Upper lobe of left lung (tissue), 6 donors: ENCODE data around the gene LGMN. TPM values are rescaled to one million over a fixed set of nuclear protein-coding genes. Genes with fewer than 3 reads are reported as not detected.

Source experiments
- ATAC-seq, 2 donors: fragments of 200-7000 bp; cut with Tn5 transposase; one replicate each; pipeline ENCODE4 v1.9.1; 2022; ENCODE audit warnings: mild to moderate bottlenecking in 2 of 2, moderate library complexity in 2 of 2; ENCODE audit not compliant: low FRiP score in 2 of 2
- DNase-seq, 2 donors: peaks; one replicate each; pipeline ENCODE4 v3.0.0-alpha.2; 2019 to 2020
- H3K27ac ChIP-seq, 4 donors: fragments of 200-600 bp; sonication (generic); one replicate each; pipeline ENCODE4 v1.5.1; 2016 to 2019
- H3K27me3 ChIP-seq, 4 donors: fragments of 200-600 bp; sonication (generic); one replicate each; pipeline ENCODE4 v1.5.1; 2017 to 2019
- H3K36me3 ChIP-seq, 4 donors: fragments of 200-600 bp; sonication (generic); one replicate each; pipeline ENCODE4 v1.5.1; 2016 to 2019
- H3K4me1 ChIP-seq, 4 donors: fragments of 200-600 bp; sonication (generic); one replicate each; pipeline ENCODE4 v1.5.1; 2018 to 2019
- H3K4me3 ChIP-seq, 4 donors: fragments of 200-600 bp; sonication (generic); one replicate each; pipeline ENCODE4 v1.5.1; 2017 to 2019; ENCODE audit warnings: mild to moderate bottlenecking in 2 of 4, moderate library complexity in 1 of 4
- H3K9me3 ChIP-seq, 4 donors: fragments of 200-600 bp; sonication (generic); one replicate each; pipeline ENCODE4 v1.5.1; 2018 to 2019
- CTCF ChIP-seq, 6 experiments: fragments of 450-650 bp in 4 of 6; fragments of 200-600 bp in 2 of 6; sonication (generic) in 2 of 6; IDR thresholded peaks; one replicate each; pipeline ENCODE4 v1.5.1; 2016 to 2019; ENCODE audit warnings: antibody characterized with exemption in 6 of 6
- EP300 ChIP-seq, 4 donors: sonication (generic); formaldehyde crosslinking; IDR thresholded peaks; one replicate each; pipeline ENCODE4 v1.5.1; 2017; ENCODE audit warnings: antibody characterized with exemption in 4 of 4, control low read depth in 2 of 4
- POLR2A ChIP-seq, 4 donors: fragments of 450-650 bp; IDR thresholded peaks; one replicate each; pipeline ENCODE4 v1.5.1; 2016 to 2017; ENCODE audit warnings: antibody characterized with exemption in 4 of 4, mild to moderate bottlenecking in 2 of 4
- POLR2AphosphoS5 ChIP-seq, 2 donors: sonication (generic); formaldehyde crosslinking; IDR thresholded peaks; one replicate each; pipeline ENCODE4 v1.5.1; 2017; ENCODE audit warnings: antibody characterized with exemption in 2 of 2
- WGBS, 2 donors: methylation state at CpG; one replicate each; pipeline ENCODE4 v1.1.5; 2017 to 2018; 5-methylcytosine and 5-hydroxymethylcytosine counted together
- total RNA-seq, 6 donors: library from RNA; depleted of rRNA in 4 of 6; stranded (reverse); fragments of >200 nt in 4 of 6; gene quantifications; one replicate each; pipeline versions ENCODE4 v1.1.0 to v1.2.1, GENCODE V29; 2016 to 2021
- donor health status: DM: no; HTN: no; CAD: no; lungs with moderate emphysema.
- donor health status: DM: no; HTN: yes; CAD: no; lungs with severe emphysema.

Gene LGMN
- total RNA-seq, 6 donors from 2014 or later: 53.4 to 222 (median 123) TPM

GRCh38 chr14:92658684-92659083 lies 89.7 kb downstream of the LGMN start:
- DNase-seq (no peak), ATAC-seq (no peak)
- TF ChIP-seq POLR2AphosphoS5 (IDR thresholded peaks at IDR 0.05) (no peak), POLR2A (IDR thresholded peaks at IDR 0.05) (no peak)
- H3K4me3 ChIP-seq: no peak overlapping the region
- peaks cover 2 to 52% (median 21%) of the 10 kb centered on the region in 4 donors for H3K36me3 ChIP-seq
- H3K9me3 ChIP-seq: no peaks in the 10 kb centered on the region
- no peaks in the 10 kb centered on the region for H3K27me3 ChIP-seq
- H3K4me1 ChIP-seq: peaks cover 37 to 65% (median 50%) of the 10 kb centered on the region in 4 donors
- H3K27ac ChIP-seq: peak overlapping the region; percentile 76 to 96 (median 90)

- Histone ChIP-seq H3K4me1 (peaks cover 37 to 65% (median 50%) of the 10 kb centered on the region in 4 donors), H3K9me3 (no peaks in the 10 kb centered on the region), H3K4me3 (no peak overlapping the region), H3K36me3 (peaks cover 2 to 52% (median 20%) of the 10 kb centered on the region in 4 donors), H3K27me3 (no peaks in the 10 kb centered on the region), H3K27ac (peak overlapping the region; percentile 76 to 96 (median 90))
- TF ChIP-seq EP300 (IDR thresholded peaks at IDR 0.05) (no peak), POLR2A (IDR thresholded peaks at IDR 0.05) (no peak), CTCF (IDR thresholded peaks at IDR 0.05) (no peak), POLR2AphosphoS5 (IDR thresholded peaks at IDR 0.05) (no peak)
- WGBS, 2 donors: 76 to 88% methylated on average over 13 of the region's 13 CpGs
- ATAC-seq (no peak), DNase-seq (no peak)
These were observed 90.3 kb downstream of the LGMN start for GRCh38 chr14:92658160-92658559.

- peaks cover 2 to 50% (median 21%) of the 10 kb centered on the region in 4 donors for H3K36me3 ChIP-seq
- no peaks in the 10 kb centered on the region for H3K9me3 ChIP-seq
- peak; percentile 54 to 82 for DNase-seq
- ATAC-seq: peak; percentile 58 to 73
- peak; percentile 71 to 73 for TF ChIP-seq POLR2AphosphoS5 (IDR thresholded peaks at IDR 0.05)
- peak in 1 of 4 donors; percentile 70 for TF ChIP-seq POLR2A (IDR thresholded peaks at IDR 0.05)
- no peak for TF ChIP-seq CTCF (IDR thresholded peaks at IDR 0.05)
- TF ChIP-seq EP300 (IDR thresholded peaks at IDR 0.05): no peak
- H3K4me3 ChIP-seq: no peak overlapping the region
- no peaks in the 10 kb centered on the region for H3K27me3 ChIP-seq
- H3K27ac ChIP-seq: peak overlapping the region; percentile 76 to 96 (median 90)
- 41 to 48% methylated on average over 13 of the region's 13 CpGs for WGBS, 2 donors
- peaks cover 37 to 64% (median 50%) of the 10 kb centered on the region in 4 donors for H3K4me1 ChIP-seq
These were observed 90.8 kb downstream of the LGMN start for GRCh38 chr14:92657457-92658142.

- Histone ChIP-seq H3K4me1 (peaks cover 37 to 62% (median 50%) of the 10 kb centered on the region in 4 donors), H3K4me3 (peak overlapping the region in 2 of 4 donors; percentile 5 to 44), H3K36me3 (peaks cover 2 to 47% (median 14%) of the 10 kb centered on the region in 4 donors), H3K9me3 (no peaks in the 10 kb centered on the region), H3K27me3 (no peaks in the 10 kb centered on the region), H3K27ac (peak overlapping the region; percentile 76 to 96 (median 90))
- ATAC-seq (no peak), DNase-seq (no peak)
- 79 to 80% methylated on average over 8 of the region's 8 CpGs for WGBS, 2 donors
- peak in 5 of 6 experiments; percentile 8 to 52 (median 19) for TF ChIP-seq CTCF (IDR thresholded peaks at IDR 0.05)
- TF ChIP-seq POLR2AphosphoS5 (IDR thresholded peaks at IDR 0.05): no peak
- no peak for TF ChIP-seq POLR2A (IDR thresholded peaks at IDR 0.05)
These were observed 91.9 kb downstream of the LGMN start for GRCh38 chr14:92656306-92657081.
